AML-193 (cell line): ENCODE measurements around the gene ENPP6.
"Not testable (repeated sequence)": the region's sequence is repeated elsewhere in the genome, so short reads cannot be mapped to it uniquely, and the experiment has no call there.

Experiments used
- DNase-seq, 2 experiments: peaks; one replicate each; lab custom pipeline; 2025; lab: John Stamatoyannopoulos, UW

The ENPP6 gene

DNA sequence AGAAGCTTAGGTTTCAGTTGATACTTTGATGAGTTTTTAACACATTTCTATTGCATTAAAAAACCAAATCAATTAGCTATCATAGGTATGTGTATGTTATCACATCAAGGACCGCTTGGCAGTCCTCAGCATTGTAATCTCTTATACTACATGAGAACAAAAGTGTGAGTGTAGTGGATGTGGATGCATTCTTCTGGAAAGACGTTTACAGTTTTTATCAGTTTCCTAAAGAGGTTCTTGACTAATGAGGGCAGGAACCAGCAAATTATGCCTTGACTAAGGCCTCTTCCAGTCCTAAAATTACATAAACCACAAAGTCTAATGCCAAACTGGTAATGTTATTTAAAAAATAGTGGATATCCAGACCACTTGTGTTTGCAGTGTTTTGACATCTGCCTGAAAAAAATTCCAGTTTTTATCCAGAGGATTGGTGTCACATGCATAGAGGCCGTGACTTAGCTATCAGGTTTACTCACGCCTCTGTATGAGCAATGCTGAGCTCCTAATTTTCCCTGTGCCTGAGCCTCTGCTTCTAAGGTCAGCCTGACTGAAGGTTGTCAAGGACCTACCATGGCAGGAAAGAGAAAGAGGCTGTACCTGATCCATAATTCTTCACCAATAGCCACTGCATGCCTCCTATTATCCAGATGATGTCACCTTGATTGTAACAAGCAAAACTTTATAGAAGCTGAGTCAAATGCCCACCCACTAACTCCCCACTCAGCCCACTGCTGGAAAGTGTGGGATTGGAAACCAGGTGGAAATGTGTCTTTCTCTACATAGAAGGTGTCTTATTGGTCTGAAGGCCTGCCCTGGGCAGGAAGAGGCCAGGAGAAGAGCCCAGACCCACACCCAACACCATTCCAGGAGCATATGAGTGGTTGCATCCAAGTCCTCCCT is 68.7 kb downstream of the ENPP6 start:
- DNase-seq, result no peak

DNA sequence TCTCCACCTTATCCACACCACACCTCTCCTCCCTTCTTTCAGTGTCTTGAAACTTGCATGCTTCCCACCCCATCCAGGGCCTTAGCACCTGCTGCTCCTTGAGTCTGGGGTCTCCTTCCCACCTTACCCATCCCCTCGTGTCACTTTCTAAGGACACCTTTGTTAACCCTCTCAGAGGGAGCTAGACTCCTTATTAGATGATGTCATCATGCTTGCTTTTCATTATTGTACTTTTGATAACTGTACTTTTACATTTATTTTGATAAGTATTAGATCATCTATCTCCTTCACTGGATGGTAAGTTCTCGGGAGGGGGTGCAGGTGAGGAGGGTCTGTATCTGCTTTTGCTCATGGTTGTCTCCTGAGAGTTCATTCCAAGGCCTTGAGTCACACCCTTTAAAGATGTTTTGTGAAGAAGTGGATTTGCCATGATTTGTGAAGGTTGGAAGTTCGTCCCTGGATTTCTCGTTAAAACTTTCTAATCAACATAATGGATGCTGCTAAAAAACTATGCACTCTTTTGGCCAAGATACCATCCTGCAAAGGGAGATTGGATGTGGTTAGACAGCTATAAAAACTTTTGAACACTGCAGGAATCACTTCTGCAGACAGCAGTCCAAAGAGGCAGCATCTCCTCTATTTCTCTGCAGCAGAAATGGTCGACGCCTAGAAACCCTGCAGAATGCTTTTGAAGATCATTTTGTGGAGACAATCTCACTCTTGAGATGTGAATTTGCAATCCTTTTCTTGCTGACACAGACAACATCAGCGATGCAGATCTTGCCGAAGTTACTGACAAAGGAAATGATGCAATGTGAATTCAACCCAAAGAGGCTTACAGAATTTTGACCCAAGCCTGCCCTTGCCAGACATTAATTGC is 69.6 kb downstream of the ENPP6 start:
- DNase-seq, result peak; percentile 6 to 15

GRCh38 chr4:184146951-184147350 is 70.7 kb downstream of the ENPP6 start:
- no peak for DNase-seq

- DNase-seq, result no peak
Observed at GRCh38 chr4:184145596-184145995, 72.1 kb downstream of the ENPP6 start.

GRCh38 chr4:184143770-184144564 is 73.7 kb downstream of the ENPP6 start:
- no peak for DNase-seq

GRCh38 chr4:184142121-184143000 is 75.3 kb downstream of the ENPP6 start:
- no peak for DNase-seq

GRCh38 chr4:184140901-184141300 is 76.8 kb downstream of the ENPP6 start:
- DNase-seq, result not testable (repeated sequence)

GRCh38 chr4:184136525-184136924 is 81.1 kb downstream of the ENPP6 start:
- no peak for DNase-seq

GRCh38 chr4:184126800-184127199 is 90.9 kb downstream of the ENPP6 start:
- no peak for DNase-seq

GRCh38 chr4:184122631-184123408 is 94.9 kb downstream of the ENPP6 start:
- no peak for DNase-seq

DNA sequence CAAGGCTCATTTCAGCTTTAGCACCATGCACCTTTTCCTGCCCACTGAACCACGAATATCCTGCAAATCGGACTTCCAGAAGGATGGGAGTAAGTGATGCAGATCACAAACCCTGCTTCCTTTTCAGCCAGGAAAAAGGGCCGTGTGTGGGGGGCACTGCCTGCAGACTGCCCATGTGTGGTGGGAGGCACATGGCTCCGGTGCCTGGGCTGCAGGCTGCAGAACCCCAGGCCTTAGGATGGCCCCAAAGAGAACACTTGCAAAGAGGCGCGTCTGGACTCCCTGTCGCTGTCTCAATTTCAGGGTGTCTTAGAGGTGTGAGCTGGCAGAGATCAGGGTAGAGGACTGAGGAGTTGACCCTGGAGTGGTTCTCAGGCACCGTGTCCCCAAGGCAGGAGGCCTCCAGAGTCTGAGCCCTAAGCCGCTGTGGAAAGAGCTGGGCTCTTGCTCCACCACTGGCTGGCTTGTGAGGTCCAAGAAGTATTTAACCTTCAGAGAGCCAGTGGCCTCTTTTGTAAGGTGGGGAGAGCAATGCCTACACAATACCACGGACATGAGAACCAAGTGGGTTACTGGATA is 97.0 kb downstream of the ENPP6 start:
- DNase-seq, result no peak

DNA sequence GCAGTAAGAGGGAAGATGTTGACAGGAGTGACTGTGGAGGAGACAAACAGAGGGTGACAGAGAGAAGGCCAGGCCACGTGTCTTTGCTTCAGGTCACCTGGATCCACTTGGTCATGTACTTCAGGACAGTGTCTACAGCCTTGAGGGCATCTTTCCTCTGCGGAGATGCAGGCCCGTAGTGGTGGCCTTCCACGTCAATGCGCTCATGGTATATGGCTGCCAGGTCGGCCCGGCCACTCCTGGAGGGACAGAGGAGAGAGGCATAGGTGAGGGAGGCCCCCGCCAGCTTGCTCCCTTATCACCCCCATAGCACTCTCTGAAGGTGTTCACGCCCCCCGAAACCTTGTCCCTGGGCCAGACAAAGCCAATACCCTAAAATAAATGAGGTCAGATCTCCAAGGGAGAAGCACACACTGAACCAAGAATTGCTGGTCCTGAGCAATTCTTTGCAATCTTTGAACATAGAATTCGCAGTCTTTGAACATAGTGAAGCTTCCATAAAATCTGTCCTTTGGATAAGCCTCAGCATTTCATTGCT is 99.9 kb downstream of the ENPP6 start:
- DNase-seq, result no peak

DNA sequence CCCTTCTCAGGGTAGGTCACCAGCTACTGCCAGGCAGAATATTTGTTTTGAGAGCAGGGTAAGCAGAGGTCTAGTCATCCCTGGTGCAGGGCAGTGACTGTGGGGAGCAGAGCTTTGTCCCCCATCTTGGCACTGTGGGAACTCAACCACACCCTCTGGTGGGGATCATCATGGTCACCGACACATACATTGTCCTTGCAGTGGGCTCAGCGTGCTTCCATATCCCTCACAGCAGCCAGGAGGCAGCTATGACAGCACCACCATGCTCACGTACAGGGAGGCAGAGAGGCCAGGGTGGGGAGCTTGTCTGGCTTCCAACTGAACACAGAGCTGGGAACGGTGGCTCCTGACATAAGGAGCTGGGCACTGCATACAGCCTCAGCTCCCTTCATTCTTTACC is 102.3 kb downstream of the ENPP6 start:
- DNase-seq, result no peak

- DNase-seq, result no peak
Observed at GRCh38 chr4:184114431-184114830, 103.2 kb downstream of the ENPP6 start.

DNA sequence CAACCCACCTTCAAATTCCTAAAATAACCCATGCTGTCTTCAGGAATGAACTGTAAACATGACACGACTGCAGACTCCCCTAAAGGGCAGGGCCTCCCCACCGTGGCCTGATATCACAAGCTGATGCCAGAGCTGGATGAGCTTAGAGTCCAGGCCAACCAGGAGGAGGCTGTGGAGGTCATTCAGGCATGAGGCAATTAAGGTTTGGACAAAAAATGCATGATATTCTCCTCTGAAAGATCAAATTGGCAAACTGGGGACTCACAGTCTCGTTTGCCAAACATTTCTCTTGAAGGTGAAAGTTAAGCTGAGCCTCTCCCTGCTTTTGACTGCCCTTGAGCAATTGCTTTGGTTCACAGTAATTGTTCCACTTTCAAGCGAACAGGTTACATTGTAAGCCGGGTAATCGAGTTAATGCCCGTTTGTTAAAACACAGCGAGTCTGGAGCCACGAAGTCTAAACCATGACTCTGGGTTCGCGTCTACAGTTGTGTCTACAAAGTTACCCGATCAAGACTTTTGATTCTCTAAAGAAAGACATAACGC is 105.6 kb downstream of the ENPP6 start:
- no peak for DNase-seq

GRCh38 chr4:184111233-184111832 is 106.3 kb downstream of the ENPP6 start:
- DNase-seq, result no peak

GRCh38 chr4:184110452-184111224 is 107.0 kb downstream of the ENPP6 start:
- DNase-seq, result no peak

GRCh38 chr4:184108006-184108501 is 109.6 kb downstream of the ENPP6 start:
- no peak for DNase-seq
